CD8-positive, alpha-beta memory T cell (primary cell): Measurements from ENCODE around the gene ITK. TPM values are rescaled to one million over a fixed set of nuclear protein-coding genes. Genes with fewer than 3 reads are reported as not detected.

Source experiments
- CTCF ChIA-PET: fragments of 350-600 bp; sonication (Branson Sonifier 250); formaldehyde crosslinking; loops from one replicate; lab custom pipeline; 2021; ENCODE audit warnings: antibody characterized with exemption; lab: Charles Lee
- POLR2A ChIA-PET: fragments of 350-600 bp; sonication (Branson Sonifier 250); formaldehyde crosslinking; loops from one replicate; lab custom pipeline; 2021; ENCODE audit warnings: antibody characterized with exemption; lab: Charles Lee
- DNase-seq, 5 donors: peaks; one replicate each; pipeline versions ENCODE4 v3.0.0 to v3.0.0-alpha.2; 2020 to 2022; ENCODE audit warnings: mixed read lengths in 1 of 5
- H3K27ac ChIP-seq: one replicate; pipeline ENCODE4 v1.7.0; 2013; ENCODE audit warnings: low read depth, mild to moderate bottlenecking, low read length, moderate library complexity
- H3K27me3 ChIP-seq: 2 replicates; pipeline ENCODE4 v1.7.0; 2013; ENCODE audit warnings: low read length, mild to moderate bottlenecking; ENCODE audit not compliant: insufficient read depth, poor library complexity, severe bottlenecking
- H3K36me3 ChIP-seq: 2 replicates; pipeline ENCODE4 v1.7.0; 2013; ENCODE audit warnings: mild to moderate bottlenecking, low read length, moderate library complexity; ENCODE audit not compliant: insufficient read depth
- H3K4me1 ChIP-seq: 2 replicates; pipeline ENCODE4 v1.7.0; 2013; ENCODE audit warnings: mild to moderate bottlenecking, low read length, moderate library complexity; ENCODE audit not compliant: insufficient read depth
- H3K4me3 ChIP-seq: 2 replicates; pipeline ENCODE4 v1.7.0; 2013; ENCODE audit warnings: mild to moderate bottlenecking, low read length
- H3K9me3 ChIP-seq: 2 replicates; pipeline ENCODE4 v1.7.0; 2013; ENCODE audit warnings: mild to moderate bottlenecking, low read length
- H3K27ac Mint-ChIP-seq, 8 donors: one replicate each; pipeline ENCODE4 v1.8.0; 2020 to 2021; ENCODE audit warnings: mixed read lengths in 8 of 8, mild to moderate bottlenecking in 6 of 8, inconsistent platforms in 3 of 8, moderate library complexity in 3 of 8
- H3K27me3 Mint-ChIP-seq, 2 donors: one replicate each; pipeline ENCODE4 v1.8.0; 2020 to 2021; ENCODE audit warnings: mixed read lengths in 2 of 2, mild to moderate bottlenecking in 1 of 2, moderate library complexity in 1 of 2
- H3K36me3 Mint-ChIP-seq, 3 donors: one replicate each; pipeline ENCODE4 v1.8.0; 2020 to 2021; ENCODE audit warnings: mixed read lengths in 3 of 3, inconsistent platforms in 1 of 3, mild to moderate bottlenecking in 1 of 3
- H3K4me1 Mint-ChIP-seq, 3 donors: one replicate each; pipeline ENCODE4 v1.8.0; 2020 to 2021; ENCODE audit warnings: mixed read lengths in 3 of 3, inconsistent platforms in 1 of 3, mild to moderate bottlenecking in 1 of 3
- H3K4me3 Mint-ChIP-seq, 7 donors: one replicate each; pipeline ENCODE4 v1.8.0; 2020 to 2021; ENCODE audit warnings: mixed read lengths in 7 of 7, mild to moderate bottlenecking in 6 of 7, moderate library complexity in 4 of 7, inconsistent platforms in 2 of 7
- H3K9me3 Mint-ChIP-seq, 5 donors: one replicate each; pipeline ENCODE4 v1.8.0; 2020 to 2022; ENCODE audit warnings: mixed read lengths in 5 of 5, mild to moderate bottlenecking in 3 of 5, moderate library complexity in 2 of 5, inconsistent platforms in 1 of 5
- polyA plus RNA-seq: library from polyadenylated mRNA; unstranded; fragments of 300-500 nt; fragmentation: Illumina TruSeq; gene quantifications from one replicate; pipeline ENCODE4 v1.2.3, GENCODE V29; 2021
- total RNA-seq, 2 experiments: library from RNA; stranded (reverse); gene quantifications; one replicate each; pipeline ENCODE4 v1.2.3, GENCODE V29; 2021

ITK gene
- total and polyA plus RNA-seq, 3 experiments from 2014 or later, result 129 to 162 (median 150) TPM

DNA sequence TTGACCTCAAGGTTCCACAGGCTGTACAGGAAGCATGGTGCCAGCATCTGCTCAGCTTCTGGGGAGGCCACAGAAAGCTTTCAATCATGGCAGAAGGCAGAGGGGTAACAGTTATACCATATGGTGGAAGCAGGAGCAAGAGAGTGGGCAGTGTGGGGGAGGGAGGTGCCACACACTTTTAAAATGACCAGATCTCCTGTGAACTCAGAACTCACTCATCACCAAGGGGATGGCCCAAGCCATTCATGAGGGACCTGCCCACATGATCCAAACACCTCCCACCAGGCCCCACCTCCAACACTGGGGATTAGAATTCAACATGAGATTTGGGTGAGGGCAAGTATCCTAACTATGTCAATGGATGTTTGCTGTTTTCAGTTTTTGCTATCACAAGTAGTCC lies 101.5 kb downstream of the ITK start:
- Histone ChIP-seq H3K27me3 (no peaks in the 10 kb centered on the region), H3K36me3 (peaks cover 14% of the 10 kb centered on the region), H3K4me3 (no peak overlapping the region), H3K4me1 (peaks cover 80% of the 10 kb centered on the region), H3K27ac (no peak overlapping the region), H3K9me3 (no peaks in the 10 kb centered on the region)
- DNase-seq, result no peak
- Mint-ChIP-seq H3K9me3 (no peaks in the 10 kb centered on the region), H3K27me3 (no peaks in the 10 kb centered on the region), H3K36me3 (peaks cover 3 to 43% (median 7%) of the 10 kb centered on the region in 3 donors), H3K4me3 (peak overlapping the region in 3 of 7 donors; percentile 18 to 66 (median 19)), H3K27ac (peak overlapping the region in 7 of 8 donors; percentile 25 to 85 (median 81)), H3K4me1 (peaks cover 80 to 89% (median 87%) of the 10 kb centered on the region in 3 donors)
- POLR2A ChIA-PET, result interaction anchor here (0.5 to 1.2 kb wide), 2 partner anchors 10 to 18 kb away, joined by 3 read pairs; no protein-coding TSS in a partner anchor
- CTCF ChIA-PET, result interaction anchor here (1.1 kb wide), 1 partner anchor 29 kb away, joined by 6 read pairs; no protein-coding TSS in a partner anchor

DNA sequence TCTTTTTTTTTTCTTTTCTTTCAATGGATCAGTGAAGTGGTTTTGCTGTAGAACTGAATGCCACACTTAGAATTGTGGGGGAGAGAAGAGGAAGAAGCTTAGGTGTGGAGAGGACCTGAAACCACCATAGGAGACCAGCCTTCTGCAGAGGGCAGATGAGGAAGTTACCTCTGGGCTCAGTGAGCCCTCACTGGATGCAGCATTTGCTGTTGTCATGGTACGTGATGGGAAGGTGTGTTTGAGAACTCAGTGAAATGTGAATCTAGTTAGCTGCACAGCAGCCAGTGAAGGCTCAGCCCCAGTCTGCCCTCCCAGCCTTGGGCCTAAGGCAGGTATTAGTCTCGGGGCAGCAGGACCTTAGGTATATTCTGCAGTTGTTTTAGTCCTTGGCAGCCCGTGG lies 102.8 kb downstream of the ITK start:
- no peaks in the 10 kb centered on the region for H3K9me3 Mint-ChIP-seq
- Histone ChIP-seq H3K27ac (no peak overlapping the region), H3K36me3 (peaks cover 27% of the 10 kb centered on the region), H3K27me3 (no peaks in the 10 kb centered on the region), H3K4me3 (no peak overlapping the region), H3K4me1 (peaks cover 82% of the 10 kb centered on the region), H3K9me3 (no peaks in the 10 kb centered on the region)
- peaks cover 11 to 55% (median 16%) of the 10 kb centered on the region in 3 donors for H3K36me3 Mint-ChIP-seq
- H3K27ac Mint-ChIP-seq, result peak overlapping the region; percentile 25 to 95 (median 72)
- H3K4me3 Mint-ChIP-seq, result peak overlapping the region in 6 of 7 donors; percentile 20 to 83 (median 63)
- peaks cover 76 to 89% (median 89%) of the 10 kb centered on the region in 3 donors for H3K4me1 Mint-ChIP-seq
- no peaks in the 10 kb centered on the region for H3K27me3 Mint-ChIP-seq
- peak in 1 of 5 donors; percentile 40 for DNase-seq
- ChIA-PET POLR2A (interaction anchor here (0.7 to 1.1 kb wide), 3 partner anchors 12 to 351 kb away, joined by 3 to 4 read pairs (median 3); no protein-coding TSS in a partner anchor), CTCF (interaction anchor here (1.1 to 1.8 kb wide), 3 partner anchors 11 to 31 kb away, joined by 5 to 8 read pairs (median 6); no protein-coding TSS in a partner anchor)

DNA sequence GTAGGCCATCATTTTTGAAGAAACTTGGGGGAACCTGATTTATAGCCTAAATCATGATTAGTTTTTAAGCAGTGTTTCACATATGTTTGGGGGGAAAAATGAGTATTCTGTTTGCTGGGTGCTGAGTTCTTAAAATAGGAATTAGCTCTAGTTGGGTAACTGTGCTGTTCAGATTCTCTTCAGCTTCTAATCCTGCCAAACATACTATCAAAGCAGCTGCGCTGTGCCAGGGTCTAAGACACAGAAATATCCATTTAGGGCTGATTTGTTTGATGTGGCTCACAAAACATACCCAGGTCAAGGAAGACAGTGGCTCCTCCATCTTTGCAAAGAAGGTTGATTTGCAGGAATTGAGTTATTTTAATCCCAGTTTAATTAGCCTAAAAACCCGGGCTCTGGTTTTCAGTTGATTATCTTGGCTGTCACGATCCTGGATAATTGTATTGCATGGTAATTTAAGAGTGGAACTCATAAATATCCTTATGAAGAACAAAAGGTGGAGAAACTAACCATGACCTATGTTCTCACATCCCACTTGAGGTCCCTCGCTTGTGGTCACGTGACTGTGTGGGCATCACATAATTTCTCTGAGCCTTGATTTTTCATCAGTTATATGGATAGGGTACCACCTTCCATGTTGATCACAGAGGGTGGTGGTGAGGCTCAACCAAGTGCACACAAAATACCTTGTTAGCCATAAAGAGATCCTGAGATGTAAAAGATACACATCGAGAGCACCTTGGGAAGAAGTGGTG lies 104.0 kb downstream of the ITK start:
- no peak overlapping the region for H3K4me3 Mint-ChIP-seq
- no peaks in the 10 kb centered on the region for H3K9me3 Mint-ChIP-seq
- ChIA-PET POLR2A (no interaction called here), CTCF (interaction anchor here (1.2 to 1.8 kb wide), 3 partner anchors 12 to 32 kb away, joined by 4 to 8 read pairs (median 5); no protein-coding TSS in a partner anchor)
- no peaks in the 10 kb centered on the region for H3K27me3 Mint-ChIP-seq
- peak overlapping the region in 7 of 8 donors; percentile 24 to 84 (median 55) for H3K27ac Mint-ChIP-seq
- Histone ChIP-seq H3K4me3 (no peak overlapping the region), H3K9me3 (no peaks in the 10 kb centered on the region), H3K27me3 (no peaks in the 10 kb centered on the region), H3K4me1 (peaks cover 82% of the 10 kb centered on the region), H3K27ac (no peak overlapping the region), H3K36me3 (peaks cover 37% of the 10 kb centered on the region)
- peaks cover 11 to 64% (median 18%) of the 10 kb centered on the region in 3 donors for H3K36me3 Mint-ChIP-seq
- no peak for DNase-seq
- H3K4me1 Mint-ChIP-seq, result peaks cover 70 to 87% (median 86%) of the 10 kb centered on the region in 3 donors

DNA sequence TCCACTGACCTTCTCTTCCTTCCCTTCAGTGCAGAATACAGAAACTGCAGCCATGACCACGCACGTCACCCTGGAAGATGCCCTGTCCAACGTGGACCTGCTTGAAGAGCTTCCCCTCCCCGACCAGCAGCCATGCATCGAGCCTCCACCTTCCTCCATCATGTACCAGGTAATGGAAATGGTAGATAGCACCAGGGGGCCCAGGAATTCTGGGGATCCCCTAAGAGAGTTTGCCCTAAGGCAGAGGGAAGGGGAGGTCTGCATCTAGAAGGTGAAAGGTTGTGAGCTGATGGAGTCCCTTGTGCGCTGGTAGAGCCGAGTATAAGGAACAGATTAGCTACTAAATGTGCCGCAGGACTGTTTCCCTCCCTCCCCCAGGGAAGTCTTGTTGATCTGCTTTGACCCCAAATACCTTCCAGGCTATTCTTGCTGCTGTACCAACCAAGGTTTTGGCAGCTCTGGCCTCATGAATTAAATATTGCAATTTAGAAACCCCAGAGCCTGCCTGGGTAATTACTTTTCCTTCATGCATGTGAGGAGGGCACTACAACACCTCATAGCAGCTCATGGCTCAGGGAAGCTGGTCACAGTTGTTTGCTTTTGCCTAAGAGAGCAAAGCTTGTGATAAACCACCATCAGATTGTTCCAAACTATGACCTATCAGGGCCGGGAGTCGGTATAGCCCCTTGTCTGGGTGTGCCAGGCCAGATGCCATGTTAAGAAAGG lies 104.8 kb downstream of the ITK start:
- Histone ChIP-seq H3K4me3 (no peak overlapping the region), H3K27me3 (no peaks in the 10 kb centered on the region), H3K9me3 (no peaks in the 10 kb centered on the region), H3K27ac (no peak overlapping the region), H3K36me3 (peaks cover 45% of the 10 kb centered on the region), H3K4me1 (peaks cover 82% of the 10 kb centered on the region)
- no peak for DNase-seq
- CTCF ChIA-PET, result interaction anchor here (0.6 to 1.6 kb wide), 5 partner anchors 12 to 136 kb away, joined by 3 to 4 read pairs (median 3); no protein-coding TSS in a partner anchor
- no peaks in the 10 kb centered on the region for H3K27me3 Mint-ChIP-seq
- H3K27ac Mint-ChIP-seq, result peak overlapping the region in 6 of 8 donors; percentile 26 to 73 (median 36)
- H3K9me3 Mint-ChIP-seq, result no peaks in the 10 kb centered on the region
- peaks cover 11 to 70% (median 19%) of the 10 kb centered on the region in 3 donors for H3K36me3 Mint-ChIP-seq
- POLR2A ChIA-PET, result interaction anchor here (0.8 to 2.8 kb wide), 2 partner anchors 13 to 79 kb away, joined by 3 to 9 read pairs; no protein-coding TSS in a partner anchor
- no peak overlapping the region for H3K4me3 Mint-ChIP-seq
- peaks cover 69 to 87% (median 86%) of the 10 kb centered on the region in 3 donors for H3K4me1 Mint-ChIP-seq

DNA sequence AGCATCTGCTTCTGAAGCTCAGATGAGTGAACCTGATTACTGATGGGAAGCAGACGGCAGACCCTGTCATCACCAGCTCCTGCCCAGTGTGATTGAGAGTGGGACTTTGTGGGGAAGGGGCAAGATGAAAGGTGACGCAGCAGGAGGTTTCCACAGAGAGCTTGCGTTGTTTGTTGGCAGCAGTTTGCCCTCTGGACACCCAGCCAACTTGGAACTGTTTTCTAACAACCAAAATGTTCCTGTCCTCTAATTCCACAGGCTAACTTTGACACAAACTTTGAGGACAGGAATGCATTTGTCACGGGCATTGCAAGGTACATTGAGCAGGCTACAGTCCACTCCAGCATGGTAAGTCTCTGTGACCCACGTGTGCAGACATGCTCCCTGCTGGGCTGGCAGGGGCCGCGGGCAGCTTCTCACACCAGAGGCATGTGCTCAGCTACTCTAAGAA lies 106.1 kb downstream of the ITK start:
- Histone ChIP-seq H3K27ac (no peak overlapping the region), H3K4me1 (peaks cover 78% of the 10 kb centered on the region), H3K27me3 (no peaks in the 10 kb centered on the region), H3K36me3 (peaks cover 48% of the 10 kb centered on the region), H3K9me3 (no peaks in the 10 kb centered on the region), H3K4me3 (no peak overlapping the region)
- peak overlapping the region in 1 of 8 donors; percentile 42 for H3K27ac Mint-ChIP-seq
- H3K4me3 Mint-ChIP-seq, result no peak overlapping the region
- ChIA-PET POLR2A (interaction anchor here (0.7 to 2.8 kb wide), 2 partner anchors 14 to 22 kb away, joined by 3 to 9 read pairs; no protein-coding TSS in a partner anchor), CTCF (interaction anchor here (0.9 to 1.8 kb wide), 5 partner anchors 12 to 137 kb away, joined by 3 to 6 read pairs (median 4); no protein-coding TSS in a partner anchor)
- no peaks in the 10 kb centered on the region for H3K9me3 Mint-ChIP-seq
- H3K36me3 Mint-ChIP-seq, result peaks cover 11 to 79% (median 21%) of the 10 kb centered on the region in 3 donors
- peaks cover 66 to 87% (median 84%) of the 10 kb centered on the region in 3 donors for H3K4me1 Mint-ChIP-seq
- DNase-seq, result no peak
- no peaks in the 10 kb centered on the region for H3K27me3 Mint-ChIP-seq

DNA sequence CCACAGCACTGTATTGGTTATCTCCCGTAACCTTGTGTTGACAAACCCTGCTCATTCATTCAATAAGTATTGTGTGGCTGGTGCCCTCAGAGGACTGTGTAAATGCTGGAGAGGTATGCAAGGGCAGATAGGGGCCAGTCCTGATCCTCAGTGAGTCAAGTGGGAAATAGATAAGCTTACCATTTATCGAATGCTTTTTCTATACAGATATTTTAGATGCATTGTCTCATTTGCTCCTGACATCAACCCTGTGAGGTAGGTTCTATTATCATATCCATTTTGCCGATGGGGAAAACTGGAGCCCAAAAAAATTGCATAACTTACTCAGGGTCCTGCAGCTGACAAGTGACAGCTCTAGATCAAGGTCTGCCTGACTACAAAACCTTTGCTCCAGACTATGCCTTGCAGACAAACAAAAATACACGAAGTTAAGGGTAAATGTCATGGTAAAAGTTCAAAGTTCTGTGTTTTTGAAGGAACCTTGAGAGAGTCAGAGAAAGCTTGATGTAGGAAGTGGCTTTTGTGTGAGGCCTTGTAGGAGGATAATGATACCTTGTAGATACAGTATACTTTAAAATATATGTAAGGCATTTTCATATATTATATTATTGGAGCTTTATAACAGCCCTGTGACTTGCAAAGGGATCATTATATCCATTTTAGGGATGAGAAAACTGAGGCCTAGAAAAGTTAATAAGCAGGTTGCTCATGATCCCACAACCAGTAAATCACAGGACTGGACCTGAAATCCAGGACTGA lies 107.9 kb downstream of the ITK start:
- Mint-ChIP-seq H3K27me3 (no peaks in the 10 kb centered on the region), H3K4me1 (peaks cover 59 to 82% (median 81%) of the 10 kb centered on the region in 3 donors), H3K27ac (peak overlapping the region; percentile 13 to 88 (median 74)), H3K9me3 (no peaks in the 10 kb centered on the region), H3K4me3 (no peak overlapping the region), H3K36me3 (peaks cover 11 to 85% (median 19%) of the 10 kb centered on the region in 3 donors)
- ChIA-PET CTCF (interaction anchor here (0.7 to 1.1 kb wide), 2 partner anchors 9 to 35 kb away, joined by 3 to 4 read pairs; no protein-coding TSS in a partner anchor), POLR2A (interaction anchor here (2.8 kb wide), 1 partner anchor 16 kb away, joined by 9 read pairs; no protein-coding TSS in a partner anchor)
- H3K9me3 ChIP-seq, result no peaks in the 10 kb centered on the region
- no peak overlapping the region for H3K27ac ChIP-seq
- peaks cover 51% of the 10 kb centered on the region for H3K36me3 ChIP-seq
- peaks cover 60% of the 10 kb centered on the region for H3K4me1 ChIP-seq
- DNase-seq, result peak in 1 of 5 donors; percentile 48
- no peak overlapping the region for H3K4me3 ChIP-seq
- H3K27me3 ChIP-seq, result no peaks in the 10 kb centered on the region
